GM12891 (cell line): ENCODE data around the gene PLA1A.
A peak's percentile ranks its signal among the peaks of the same experiment; 100 is the strongest.

Source experiments
- DNase-seq: peaks from one replicate; pipeline ENCODE4 v3.0.0; 2011; ENCODE audit warnings: low spot score; ENCODE audit not compliant: insufficient read length
- FAIRE-seq: peaks from 2 replicates; lab custom pipeline; 2011; peaks lifted over from hg19 to GRCh38; lab: Jason Lieb, UNC
- PAX5 ChIP-seq: IDR thresholded peaks from 2 replicates; pipeline ENCODE4 v1.6.1; 2011; ENCODE audit warnings: low read length, moderate library complexity, mild to moderate bottlenecking; ENCODE audit not compliant: insufficient read depth, severe bottlenecking
- POLR2A ChIP-seq: IDR thresholded peaks from 2 replicates; pipeline ENCODE4 v1.6.1; 2011; ENCODE audit warnings: low read depth, low read length, control low read depth
- POLR2AphosphoS5 ChIP-seq: IDR thresholded peaks from 2 replicates; pipeline ENCODE4 v1.6.1; 2011; ENCODE audit warnings: low read depth, low read length, control low read depth
- POU2F2 ChIP-seq: IDR thresholded peaks from 2 replicates; pipeline ENCODE4 v1.6.1; 2011; ENCODE audit warnings: low read depth, mild to moderate bottlenecking, control low read depth, low read length, moderate library complexity
- SPI1 ChIP-seq: IDR thresholded peaks from 2 replicates; pipeline ENCODE4 v1.6.1; 2011; ENCODE audit warnings: low read depth, low read length, control low read depth
- TAF1 ChIP-seq: IDR thresholded peaks from 2 replicates; pipeline ENCODE4 v1.6.1; 2011; ENCODE audit warnings: low read depth, low read length, control low read depth

PLA1A gene

GRCh38 chr3:119575507-119575906 is 22.2 kb upstream of the PLA1A start:
- DNase-seq (no peak), FAIRE-seq (peak; percentile 50)
- TF ChIP-seq TAF1 (no peak), SPI1 (no peak), POLR2AphosphoS5 (no peak), PAX5 (no peak), POU2F2 (no peak), POLR2A (no peak)

GRCh38 chr3:119579366-119580066 is 18.2 kb upstream of the PLA1A start, which contains the start of gene ADPRH:
Gene ADPRH (plus strand): TSS chr3:119579492. CDS start chr3:119582170, 2,678 bp downstream.
- no peak for FAIRE-seq
- TF ChIP-seq POLR2A (peak; percentile 71), PAX5 (no peak), POLR2AphosphoS5 (peak; percentile 79), TAF1 (no peak; the same call in 1 of the 2 replicates), POU2F2 (peak; percentile 51; the same call in 1 of the 2 replicates)
- peak; percentile 65 for DNase-seq

- DNase-seq (peak; percentile 44), FAIRE-seq (peak; percentile 96)
- TF ChIP-seq TAF1 (0 out of 2 replicates have a peak, but pooled peaks have one; percentile 47), SPI1 (peak; percentile 85), POLR2AphosphoS5 (peak; percentile 75; the same call in 1 of the 2 replicates), POU2F2 (peak; percentile 37; the same call in 1 of the 2 replicates), POLR2A (peak; percentile 84), PAX5 (no peak)
These were observed 17.5 kb upstream of the PLA1A start for GRCh38 chr3:119580067-119580760.

- no peak for TF ChIP-seq POLR2A
- no peak for TF ChIP-seq POLR2AphosphoS5
- TF ChIP-seq SPI1: no peak
- TF ChIP-seq TAF1: no peak
- TF ChIP-seq POU2F2: no peak
- no peak for TF ChIP-seq PAX5
- DNase-seq: no peak
- peak; percentile 63 for FAIRE-seq
These were observed 15.5 kb upstream of the PLA1A start for GRCh38 chr3:119582178-119582577.

GRCh38 chr3:119585208-119585607 is 12.5 kb upstream of the PLA1A start:
- FAIRE-seq: no peak

GRCh38 chr3:119585856-119586570 is 11.7 kb upstream of the PLA1A start:
- no peak for TF ChIP-seq POLR2A
- no peak for TF ChIP-seq PAX5
- no peak for TF ChIP-seq POU2F2
- no peak for TF ChIP-seq SPI1
- TF ChIP-seq TAF1: no peak
- no peak for TF ChIP-seq POLR2AphosphoS5
- DNase-seq (no peak), FAIRE-seq (no peak)

More at GRCh38 chr3:119585208-119585607, 12.5 kb upstream of the PLA1A start:
- DNase-seq: no peak
- TF ChIP-seq TAF1: no peak
- no peak for TF ChIP-seq PAX5
- TF ChIP-seq POU2F2: no peak
- TF ChIP-seq SPI1: no peak
- no peak for TF ChIP-seq POLR2AphosphoS5
- TF ChIP-seq POLR2A: no peak

- DNase-seq: no peak
- FAIRE-seq: no peak
- TF ChIP-seq POLR2A (no peak), PAX5 (no peak), SPI1 (no peak), POU2F2 (no peak), POLR2AphosphoS5 (no peak), TAF1 (no peak)
These were observed 10.9 kb upstream of the PLA1A start for GRCh38 chr3:119586733-119587172.

GRCh38 chr3:119588112-119588511 is 9.6 kb upstream of the PLA1A start:
- DNase-seq (no peak), FAIRE-seq (peak; percentile 85)
- TF ChIP-seq POLR2A (no peak), PAX5 (no peak), POU2F2 (peak; percentile 88; the same call in 1 of the 2 replicates), SPI1 (peak; percentile 96), TAF1 (no peak)

GRCh38 chr3:119589102-119589773 is 8.4 kb upstream of the PLA1A start:
- DNase-seq (no peak), FAIRE-seq (no peak)

More at GRCh38 chr3:119589102-119589773, 8.4 kb upstream of the PLA1A start:
- TF ChIP-seq PAX5 (no peak), POU2F2 (no peak), POLR2A (no peak), POLR2AphosphoS5 (no peak), SPI1 (no peak), TAF1 (no peak)
